Activated gamma-delta T cell treated with Interleukin-2 at 50 U/mL for 16 hours (primary cell): ENCODE data around the gene QSER1.
"Not testable (repeated sequence)": the region's sequence is repeated elsewhere in the genome, so short reads cannot be mapped to it uniquely, and the experiment has no call there.

ENCODE experiments used
- DNase-seq: peaks from one replicate; pipeline ENCODE4 v3.0.0-alpha.2; 2020

QSER1 gene

GRCh38 chr11:33006010-33006409 is 113.4 kb downstream of the QSER1 start:
- DNase-seq, result no peak

DNA sequence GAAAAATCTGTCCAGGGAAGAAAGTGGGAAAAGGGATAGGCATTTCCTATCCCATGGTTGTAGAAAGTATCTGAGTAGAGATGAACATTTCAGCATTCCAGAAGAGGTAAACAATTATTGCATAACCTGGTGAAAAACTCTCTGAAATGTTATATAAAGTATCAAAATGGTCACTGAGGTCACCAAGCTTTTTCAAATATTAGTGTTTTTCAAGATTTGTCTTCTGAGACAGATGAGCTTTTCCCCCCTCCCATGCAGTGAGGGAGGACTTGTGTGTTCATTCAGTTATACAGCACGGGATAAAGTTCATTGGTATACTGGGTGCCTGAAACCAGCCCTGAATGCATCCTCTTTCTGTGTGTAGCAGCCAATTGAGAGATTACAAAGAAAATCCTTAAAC is 121.1 kb downstream of the QSER1 start:
- DNase-seq, result no peak

- DNase-seq, result peak; percentile 72
These were observed 123.3 kb downstream of the QSER1 start, which contains the start of gene DEPDC7 for GRCh38 chr11:33015621-33016551. TSS of gene DEPDC7 (plus strand) at chr11:33015878. CDS start at chr11:33015956, 78 bp downstream.

- no peak for DNase-seq
These were observed 124.0 kb downstream of the QSER1 start for GRCh38 chr11:33016654-33017053.

DNA sequence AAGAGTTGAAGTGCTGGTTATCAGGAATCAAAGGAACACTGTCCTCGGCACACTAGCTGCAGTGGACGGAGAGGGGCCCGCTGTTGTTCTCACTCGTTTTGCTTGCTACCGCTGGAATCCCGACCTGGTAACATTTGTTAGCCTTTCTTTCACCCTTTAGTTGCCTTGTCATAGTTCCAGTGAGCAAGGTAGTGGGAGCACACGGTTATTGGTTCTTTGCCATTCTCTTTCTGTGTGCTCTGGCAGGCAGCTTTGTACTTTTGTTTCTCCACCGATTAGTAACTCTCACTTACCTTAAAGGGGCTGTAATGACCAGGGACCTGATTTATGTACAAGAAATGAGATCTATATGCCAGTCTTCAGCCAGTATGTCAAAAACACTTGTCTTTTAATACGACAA is 124.9 kb downstream of the QSER1 start:
- DNase-seq, result no peak

DNA sequence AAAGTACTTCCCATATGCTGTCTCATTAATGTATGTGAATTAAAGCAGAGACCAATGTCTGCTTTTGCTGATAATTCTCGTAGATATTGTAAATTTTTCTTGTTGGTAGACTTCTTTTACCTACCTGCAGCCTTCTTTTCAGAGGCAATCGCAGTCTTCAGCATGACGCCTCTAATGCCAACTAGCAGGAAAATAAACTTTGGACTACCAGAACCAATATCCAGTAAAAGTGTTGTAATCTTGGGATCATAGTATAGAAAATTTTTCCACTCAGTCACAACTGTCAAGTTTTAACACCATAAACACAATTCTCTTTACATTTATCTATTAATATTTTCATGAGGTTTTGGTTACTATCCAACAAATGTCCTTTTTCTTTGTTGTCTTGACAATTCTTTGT is 125.4 kb downstream of the QSER1 start:
- DNase-seq, result no peak

DNA sequence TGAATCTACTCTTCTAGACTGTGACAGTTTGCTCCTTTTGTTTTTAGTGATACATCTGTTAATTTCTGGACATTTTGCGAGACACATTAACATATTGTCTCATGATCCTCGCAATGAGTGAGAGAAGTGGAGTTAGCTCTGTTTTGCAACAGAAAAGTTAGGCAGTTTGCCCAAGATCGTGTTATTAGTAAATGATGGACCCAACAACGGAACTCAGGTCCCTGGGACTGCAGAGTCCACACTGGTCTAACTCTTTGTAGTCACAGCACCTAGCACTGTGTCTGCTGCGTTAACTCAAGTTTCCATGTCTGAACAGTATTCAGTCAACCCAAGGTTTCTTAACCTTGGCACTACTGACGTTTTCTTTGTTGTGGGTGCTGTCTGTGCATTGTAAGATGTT is 126.2 kb downstream of the QSER1 start:
- no peak for DNase-seq

- no peak for DNase-seq
These were observed 128.9 kb downstream of the QSER1 start for GRCh38 chr11:33021501-33021900.

- DNase-seq, result no peak
These were observed 129.3 kb downstream of the QSER1 start for GRCh38 chr11:33021937-33022336.

DNA sequence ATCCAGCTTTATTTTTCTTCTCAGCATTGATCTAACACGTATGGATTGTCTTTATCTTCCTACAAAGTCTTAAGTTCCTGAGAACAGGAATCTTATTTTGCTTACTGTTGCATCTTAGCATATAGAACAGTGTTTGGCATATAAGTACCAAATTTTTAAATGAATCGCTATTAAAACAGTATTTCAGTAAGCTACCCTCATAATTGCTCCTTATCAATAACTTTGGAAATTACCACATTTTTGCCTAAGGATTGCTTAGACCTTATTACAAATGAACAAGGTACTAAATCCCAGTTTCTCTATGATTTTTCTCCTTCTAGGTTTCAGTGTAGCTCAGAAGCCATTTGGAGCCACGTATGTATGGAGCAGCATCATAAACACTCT is 132.7 kb downstream of the QSER1 start:
- no peak for DNase-seq

GRCh38 chr11:33027233-33027632 is 134.6 kb downstream of the QSER1 start:
- DNase-seq, result no peak

DNA sequence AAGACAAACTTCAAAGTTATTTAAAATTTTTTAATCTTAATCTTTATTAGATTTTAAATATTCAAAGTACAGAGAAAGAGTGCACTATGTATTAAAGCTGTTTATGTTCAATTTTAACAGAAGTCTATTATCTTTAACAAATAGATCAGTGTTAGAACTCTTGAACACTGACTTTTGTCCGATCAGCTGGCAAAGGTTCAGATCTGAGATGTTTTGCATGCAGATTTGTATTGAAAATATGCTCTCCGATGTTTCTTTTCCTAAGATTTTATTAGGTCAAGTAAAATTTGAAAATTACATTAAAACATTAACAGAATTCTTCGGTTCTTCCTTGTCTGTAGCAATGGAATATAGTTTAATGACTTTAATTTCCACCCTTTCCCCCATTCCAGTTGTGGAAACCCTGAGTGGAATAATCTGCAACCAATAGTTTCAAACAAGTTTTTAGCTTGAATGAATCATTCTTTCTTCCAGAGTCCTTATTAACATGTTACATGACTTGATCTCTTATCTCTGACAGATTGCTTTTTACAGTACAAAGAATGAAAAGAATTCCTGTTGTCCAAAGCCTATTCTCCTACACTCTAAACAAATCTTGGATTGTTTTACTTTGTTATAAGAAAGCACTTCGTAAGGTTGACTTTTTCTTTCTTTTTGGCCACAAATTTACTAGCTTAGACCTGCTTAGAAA is 135.4 kb downstream of the QSER1 start:
- DNase-seq, result no peak

- no peak for DNase-seq
These were observed 135.9 kb downstream of the QSER1 start for GRCh38 chr11:33028537-33028914.

- not testable (repeated sequence) for DNase-seq
These were observed 136.6 kb downstream of the QSER1 start for GRCh38 chr11:33029218-33029617.
